ENCODE measurements around the gene TM9SF1. TPM values are rescaled to one million over a fixed set of nuclear protein-coding genes. Genes with fewer than 3 reads are reported as not detected.

TM9SF1 gene
- total and polyA plus RNA-seq, 2 of the 13 experiments (the other 11 are each of a cell fraction or from before 2014, with no cell fraction given): 83.2 to 110 TPM

GRCh38 chr14:24159777-24160498 is 35.3 kb downstream of the TM9SF1 start:
- 96% methylated on average over 11 of the region's 11 CpGs for WGBS (ENCODE audit: low lambda C conversion rate)
- no peak for ATAC-seq
- TF ChIP-seq HNRNPK (IDR thresholded peaks at IDR 0.05; ENCODE audit: low read depth, low read length, poor library complexity, severe bottlenecking) (no peak), SMARCC2 (IDR thresholded peaks at IDR 0.05) (no peak), ZNF550 (CRISPR knock-in tag; IDR thresholded peaks at IDR 0.05; ENCODE audit: borderline replicate concordance) (peak; percentile 91; the same call in 1 of the 2 replicates), MTA1 (CRISPR knock-in tag; IDR thresholded peaks at IDR 0.05; ENCODE audit: borderline replicate concordance) (peak; percentile 60; the same call in 1 of the 2 replicates), ONECUT2 (CRISPR knock-in tag; IDR thresholded peaks at IDR 0.05) (no peak), ZNF576 (CRISPR knock-in tag; IDR thresholded peaks at IDR 0.05) (no peak), LBX2 (CRISPR knock-in tag; IDR thresholded peaks at IDR 0.05; ENCODE audit: borderline replicate concordance) (peak; percentile 49; the same call in 1 of the 2 replicates), ZNF225 (CRISPR knock-in tag; IDR thresholded peaks at IDR 0.05) (peak; percentile 30; the same call in 1 of the 2 replicates), KDM5A (IDR thresholded peaks at IDR 0.05; ENCODE audit: borderline replicate concordance, low read length) (no peak), ZFP36 (IDR thresholded peaks at IDR 0.05; ENCODE audit: borderline replicate concordance, low read depth, low read length, partially characterized antibody) (no peak), TMF1 (CRISPR knock-in tag; IDR thresholded peaks at IDR 0.05; ENCODE audit: low read depth) (no peak), NFAT5 (CRISPR knock-in tag; IDR thresholded peaks at IDR 0.05) (no peak), MXI1 (IDR thresholded peaks at IDR 0.05; ENCODE audit: borderline replicate concordance, low read depth, low read length) (no peak), POLR2AphosphoS5 (IDR thresholded peaks at IDR 0.05; ENCODE audit: low read depth, low read length) (0 out of 2 replicates have a peak, but pooled peaks have one; percentile 19), ZNF878 (CRISPR knock-in tag; IDR thresholded peaks at IDR 0.05) (no peak), ZNF564 (CRISPR knock-in tag; IDR thresholded peaks at IDR 0.05) (no peak), DNMT1 (CRISPR knock-in tag; IDR thresholded peaks at IDR 0.05) (0 out of 2 replicates have a peak, but pooled peaks have one; percentile 16), HNRNPL (IDR thresholded peaks at IDR 0.05; ENCODE audit: low read depth, low read length) (peak; percentile 93)

More at GRCh38 chr14:24159777-24160498, 35.3 kb downstream of the TM9SF1 start:
- Histone ChIP-seq H3K9me3 (ENCODE audit: low read length) (no peaks in the 10 kb centered on the region), H2AFZ (ENCODE audit: low read length) (no peak overlapping the region), H3K27ac (ENCODE audit: extremely low read length, insufficient read depth, low read length) (peak overlapping the region; percentile 24), H3K27me3 (ENCODE audit: control insufficient read depth in 1 of 2, insufficient read depth in 2 of 2, low read length in 2 of 2) (no peaks in the 10 kb centered on the region; a peak in 1 of 5 replicates), H3K36me3 (replicated peaks in 1 of 2; ENCODE audit: control insufficient read depth in 1 of 2, insufficient read depth in 2 of 2, low read length in 2 of 2) (peaks cover 61 to 68% of the 10 kb centered on the region in 2 experiments), H3K4me2 (ENCODE audit: low read depth, low read length) (no peak overlapping the region), H3K9ac (ENCODE audit: insufficient read depth, low read depth, low read length) (no peak overlapping the region), H3K4me1 (ENCODE audit: insufficient read depth, low read length) (peaks cover 28% of the 10 kb centered on the region), H4K20me1 (ENCODE audit: insufficient read depth, low read length) (no peaks in the 10 kb centered on the region), H3K79me2 (ENCODE audit: insufficient read depth, low read length) (peaks cover 5% of the 10 kb centered on the region), H3K4me3 (replicated peaks in 1 of 3; ENCODE audit: insufficient read depth in 1 of 3, low read depth in 2 of 3, low read length in 3 of 3) (no peak overlapping the region)
- DNase-seq (ENCODE audit: low spot score): no peak
- in situ Hi-C loops (cut with HindIII; ENCODE audit: extremely low pct_ligation_motif_present, low pct_unique_long_range_greater_than_20kb) (loop anchor here (5.0 kb wide), 1 partner anchor 103 kb away; no protein-coding TSS in a partner anchor), intact Hi-C loops (cut with micrococcal nuclease; ENCODE audit: unreplicated experiment) (no loop called here)
- no TSS peak for BruUV-seq (replicated peaks)
- FAIRE-seq: no peak
- ChIA-PET CTCF (ENCODE audit: low intra/inter-chr PET ratio, low total read pairs) (interaction anchor here (1.3 to 2.4 kb wide), 5 partner anchors 24 to 146 kb away, joined by 4 to 12 read pairs (median 10); partner anchors contain the start of gene PSME1), POLR2A (interaction anchor here (1.3 to 11.8 kb wide), 20 partner anchors 10 to 147 kb away, joined by 3 to 233 read pairs (median 24); partner anchors contain the start of genes CHMP4A, CIDEB, DCAF11 and EMC9)
